ENCODE measurements around the gene DNM3.

GRCh38 chr1:171884475-171884874 lies 43.2 kb downstream of the DNM3 start:
- TF ChIP-seq EZH2 (IDR thresholded peaks at IDR 0.05; ENCODE audit: low read depth, unreplicated experiment) (no peak), POLR2AphosphoS5 (IDR thresholded peaks at IDR 0.05; ENCODE audit: low read depth) (no peak), CTCF (conservative IDR thresholded peaks at IDR 0.05; ENCODE audit: low read depth in 2 of 2) (no peak), JUNB (IDR thresholded peaks at IDR 0.05; ENCODE audit: unreplicated experiment) (no peak), ZNF331 (CRISPR knock-in tag; IDR thresholded peaks at IDR 0.05; ENCODE audit: low read depth) (no peak), STAT1 (IDR thresholded peaks at IDR 0.05; ENCODE audit: unreplicated experiment) (no peak), EZH2phosphoT487 (IDR thresholded peaks at IDR 0.05; ENCODE audit: unreplicated experiment) (no peak), REST (IDR thresholded peaks at IDR 0.05; ENCODE audit: unreplicated experiment) (no peak), CREB1 (CRISPR knock-in tag; IDR thresholded peaks at IDR 0.05; ENCODE audit: low read depth) (no peak), ZNF462 (CRISPR knock-in tag; IDR thresholded peaks at IDR 0.05) (no peak), ZNF114 (CRISPR knock-in tag; IDR thresholded peaks at IDR 0.05) (no peak), NANOG (IDR thresholded peaks at IDR 0.05; ENCODE audit: borderline replicate concordance) (no peak)
